ENCODE data around the gene TUBAL3. TPM values are rescaled to one million over a fixed set of nuclear protein-coding genes. Genes with fewer than 3 reads are reported as not detected.

TUBAL3 gene
- polyA plus RNA-seq (2011; rRNA removed) (1.4 and 2.1 TPM in 2 replicates), polyA plus RNA-seq (2017; fragmentation: RNase III; extraction: RNeasy Plus Mini Kit Qiagen cat#74134 plus additional on column Dnase treatment) (0.34 to 0.37 TPM (median 0.36 TPM) in 3 replicates), polyA minus RNA-seq (2011; rRNA and poly(A)+ RNA removed) (1.4 and 1.8 TPM in 2 replicates)
- polyA plus RNA-seq (2012; cell fraction: cytosol; rRNA removed): 0.69 TPM in 2 replicates
- 0.55 and 0.61 TPM in 2 replicates for polyA plus RNA-seq (2012; cell fraction: nucleus; rRNA removed)

- 72% methylated on average over 8 of the region's 8 CpGs for WGBS (ENCODE audit: missing lambda C conversion rate)
- H3K27ac ChIP-seq: no peak within 1 kb of the TSS
- ChIA-PET CTCF (interaction anchor here (1.8 kb wide), 1 partner anchor 21 kb away, joined by 5 read pairs; no protein-coding TSS in a partner anchor), POLR2A (no interaction called here)
- ATAC-seq: peak; percentile 47 to 60; a peak in 2 of 6 replicates
- H3K4me2 ChIP-seq: no peak within 1 kb of the TSS
- no peak for FAIRE-seq
- no peaks in the 10 kb centered on the region for H3K4me1 ChIP-seq
- no peak for DNase-seq (ENCODE audit: low read depth in 1 of 2, low spot score in 1 of 2)
- peaks cover 5% of the 10 kb centered on the region; the same call in 2 of the 3 replicates for H3K9me3 ChIP-seq
- H3K4me3 ChIP-seq: no peak within 1 kb of the TSS
- TF ChIP-seq HES2 (IDR thresholded peaks at IDR 0.05) (no peak), BCL3 (IDR thresholded peaks at IDR 0.05) (no peak), REST (IDR thresholded peaks at IDR 0.05) (no peak), USF2 (IDR thresholded peaks at IDR 0.05) (no peak), FOXS1 (CRISPR knock-in tag; IDR thresholded peaks at IDR 0.05) (no peak), MAZ (IDR thresholded peaks at IDR 0.05; ENCODE audit: borderline replicate concordance, low read depth, low read length) (no peak), NFE2L2 (conservative IDR thresholded peaks at IDR 0.05; ENCODE audit: low read length) (no peak), BHLHE40 (IDR thresholded peaks at IDR 0.05; ENCODE audit: low read depth, low read length) (no peak), EHF (CRISPR knock-in tag; IDR thresholded peaks at IDR 0.05) (no peak), CTCF (IDR thresholded peaks at IDR 0.05) (no peak), E2F6 (IDR thresholded peaks at IDR 0.05; ENCODE audit: borderline replicate concordance, low read depth) (no peak), PHF8 (IDR thresholded peaks at IDR 0.05; ENCODE audit: borderline replicate concordance, low read depth) (no peak), ELK1 (IDR thresholded peaks at IDR 0.05; ENCODE audit: low read depth, low read length) (no peak)
Observed at GRCh38 chr10:5404208-5405041, at the start of gene TUBAL3. TUBAL3 (minus strand) TSS chr10:5404828; CDS start chr10:5404792, 36 bp downstream.
